Activated CD4-positive, alpha-beta T cell treated with anti-CD3 and anti-CD28 coated beads for 1 hour (primary cell): ENCODE measurements around the gene FUOM.
"Not testable (repeated sequence)": the region's sequence is repeated elsewhere in the genome, so short reads cannot be mapped to it uniquely, and the experiment has no call there.

Experiments
- DNase-seq: peaks from one replicate; pipeline ENCODE4 v3.0.0-alpha.2; 2020

The FUOM gene

GRCh38 chr10:133388236-133388972 lies 30.6 kb upstream of the FUOM start:
- DNase-seq, result no peak

- DNase-seq, result not testable (repeated sequence)
These were observed 29.1 kb upstream of the FUOM start for GRCh38 chr10:133386951-133387350.

GRCh38 chr10:133385214-133385613 lies 27.4 kb upstream of the FUOM start:
- no peak for DNase-seq

GRCh38 chr10:133384071-133384470 lies 26.3 kb upstream of the FUOM start:
- no peak for DNase-seq

GRCh38 chr10:133383551-133383950 lies 25.7 kb upstream of the FUOM start:
- DNase-seq, result no peak

- DNase-seq, result no peak
These were observed 23.2 kb upstream of the FUOM start for GRCh38 chr10:133381036-133381435.

- DNase-seq, result no peak
These were observed 22.2 kb upstream of the FUOM start for GRCh38 chr10:133379801-133380666.

- peak; percentile 35 for DNase-seq
These were observed 21.5 kb upstream of the FUOM start, which contains the start of gene PAOX for GRCh38 chr10:133379152-133379800. Gene PAOX, plus strand, starts transcription at chr10:133379262. Its CDS starts 55 bp downstream, at chr10:133379317.

GRCh38 chr10:133378251-133379096 lies 20.7 kb upstream of the FUOM start:
- peak; percentile 41 for DNase-seq

- no peak for DNase-seq
These were observed 20.0 kb upstream of the FUOM start for GRCh38 chr10:133377818-133378250.

GRCh38 chr10:133377025-133377817 lies 19.4 kb upstream of the FUOM start:
- no peak for DNase-seq

- DNase-seq, result not testable (repeated sequence)
These were observed 18.4 kb upstream of the FUOM start for GRCh38 chr10:133376183-133376582.

GRCh38 chr10:133375357-133376115 lies 17.7 kb upstream of the FUOM start:
- DNase-seq, result no peak

- DNase-seq, result peak; percentile 85
These were observed 15.6 kb upstream of the FUOM start, which contains the start of gene ECHS1 for GRCh38 chr10:133373174-133374090. Gene ECHS1, minus strand, starts transcription at chr10:133373354. Its CDS starts 21 bp downstream, at chr10:133373333.

- no peak for DNase-seq
These were observed 14.7 kb upstream of the FUOM start for GRCh38 chr10:133372507-133372906.

GRCh38 chr10:133370030-133370786 lies 12.4 kb upstream of the FUOM start:
- DNase-seq, result no peak

- DNase-seq, result no peak
These were observed 10.3 kb upstream of the FUOM start for GRCh38 chr10:133368153-133368552.

GRCh38 chr10:133367461-133367860 lies 9.6 kb upstream of the FUOM start:
- not testable (repeated sequence) for DNase-seq

GRCh38 chr10:133366751-133367150 lies 8.9 kb upstream of the FUOM start:
- no peak for DNase-seq
